ENCODE measurements around the gene PLEKHH3.
"Not testable (repeated sequence)": the region's sequence is repeated elsewhere in the genome, so short reads cannot be mapped to it uniquely, and the experiment has no call there.

Gene PLEKHH3

DNA sequence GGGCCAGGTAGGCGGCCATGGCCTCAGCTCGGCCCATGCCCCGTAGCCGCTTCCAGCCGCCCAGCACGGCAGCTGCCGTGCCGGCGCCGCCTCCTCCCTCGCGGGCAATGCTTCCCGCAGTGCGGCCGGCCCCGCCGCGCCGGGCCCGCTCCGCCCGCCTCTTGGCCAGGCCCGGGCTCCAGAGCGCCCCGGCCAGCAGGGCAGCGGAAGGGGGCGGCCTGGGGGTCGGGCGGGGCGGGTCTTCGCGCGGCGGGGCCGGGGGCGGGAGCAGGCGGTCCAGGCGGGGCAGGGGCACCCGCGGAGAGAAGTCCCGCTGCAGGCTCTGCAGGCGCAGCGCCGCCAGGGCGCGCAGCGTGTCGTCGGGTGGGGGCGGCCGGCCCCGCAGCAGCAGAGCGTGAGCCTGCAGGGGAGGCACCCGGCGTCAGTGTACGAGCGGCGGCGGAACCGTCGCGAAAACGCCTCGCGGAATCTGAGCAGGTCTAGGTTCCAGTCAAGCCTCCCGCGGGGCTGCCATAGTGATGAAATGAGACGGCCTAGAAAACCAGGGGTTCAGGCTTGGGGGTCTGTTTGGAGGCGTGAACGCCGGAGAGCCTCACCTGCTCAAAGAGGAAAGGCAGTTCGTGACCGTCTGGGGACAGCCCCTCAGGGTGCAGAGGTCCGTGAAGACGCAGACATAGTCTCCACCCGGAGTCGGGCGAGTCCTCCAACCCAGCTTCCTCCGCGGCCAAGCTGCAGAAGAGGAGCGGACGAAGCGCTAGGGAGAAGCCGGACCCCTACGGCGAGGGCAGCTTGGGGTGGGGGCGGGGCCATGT is 6.6 kb downstream of the PLEKHH3 start:
- no peak for DNase-seq

DNA sequence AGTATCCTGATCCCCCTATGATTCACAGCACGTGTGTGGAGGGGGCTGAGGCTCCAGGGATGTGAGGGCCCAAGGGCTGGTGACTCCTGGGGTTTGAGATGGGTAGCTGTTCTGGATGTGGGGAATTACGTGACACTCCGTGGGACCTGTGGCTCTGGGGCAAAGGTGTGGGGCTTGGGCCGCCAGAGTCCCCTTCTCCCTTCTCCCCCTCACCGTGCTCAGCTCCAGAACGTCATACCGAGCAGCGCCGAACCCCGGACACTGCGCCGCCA is 7.2 kb downstream of the PLEKHH3 start:
- no peak for DNase-seq

DNA sequence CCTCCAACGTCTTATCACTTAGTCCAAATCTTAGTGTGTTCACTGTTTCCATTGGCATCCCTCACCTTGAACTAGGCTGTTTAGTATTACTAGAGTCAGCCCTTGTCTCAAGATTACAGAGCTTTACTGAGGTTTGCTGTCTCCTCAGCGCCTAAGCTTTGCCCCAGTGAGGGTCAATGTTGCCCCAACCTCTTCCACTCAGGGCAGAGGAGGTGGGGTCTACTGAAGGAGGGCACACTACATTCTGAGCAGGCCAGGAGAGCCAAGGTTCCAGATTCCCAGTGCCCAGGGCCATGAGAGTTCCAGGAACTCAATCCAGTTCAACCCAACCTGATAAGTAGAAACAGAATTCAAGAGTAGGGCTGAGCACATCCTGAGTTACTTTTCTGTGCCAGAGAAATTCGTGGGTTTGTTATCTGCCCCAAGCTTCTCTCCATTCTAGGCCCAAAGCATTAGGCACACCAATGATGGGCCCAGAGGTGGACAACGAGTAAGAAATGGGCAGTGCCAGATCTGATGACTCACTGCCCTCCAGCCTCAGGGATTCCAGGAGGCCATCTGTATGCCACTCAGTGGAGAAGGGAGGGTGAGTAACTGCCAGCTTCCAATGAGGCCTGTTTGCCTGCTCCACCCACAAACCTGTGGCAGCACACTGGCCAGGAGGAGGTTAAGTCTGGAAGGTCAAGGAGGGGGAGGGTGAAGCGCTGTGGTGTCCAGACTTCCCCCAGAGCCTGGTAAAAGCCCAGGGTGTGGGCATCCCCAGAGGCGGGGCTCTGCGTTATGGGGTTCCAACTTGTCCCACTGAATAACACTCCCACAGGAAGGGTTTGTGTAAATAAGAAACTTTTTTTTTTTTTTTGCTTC is 9.5 kb downstream of the PLEKHH3 start:
- no peak for DNase-seq

DNA sequence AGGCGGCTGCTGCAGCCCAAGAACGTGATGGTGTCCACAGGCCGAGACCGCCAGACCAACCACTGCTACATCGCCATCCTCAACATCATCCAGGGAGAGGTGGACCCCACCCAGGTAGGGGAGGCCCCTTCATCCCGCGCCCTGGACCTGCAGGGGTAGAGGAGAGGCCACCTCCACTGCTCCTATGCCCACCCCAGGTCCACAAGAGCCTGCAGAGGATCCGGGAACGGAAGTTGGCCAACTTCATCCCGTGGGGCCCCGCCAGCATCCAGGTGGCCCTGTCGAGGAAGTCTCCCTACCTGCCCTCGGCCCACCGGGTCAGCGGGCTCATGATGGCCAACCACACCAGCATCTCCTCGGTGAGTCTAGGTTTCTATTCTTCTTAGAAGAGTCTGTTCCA is 10.7 kb downstream of the PLEKHH3 start:
- DNase-seq, result not testable (repeated sequence)

DNA sequence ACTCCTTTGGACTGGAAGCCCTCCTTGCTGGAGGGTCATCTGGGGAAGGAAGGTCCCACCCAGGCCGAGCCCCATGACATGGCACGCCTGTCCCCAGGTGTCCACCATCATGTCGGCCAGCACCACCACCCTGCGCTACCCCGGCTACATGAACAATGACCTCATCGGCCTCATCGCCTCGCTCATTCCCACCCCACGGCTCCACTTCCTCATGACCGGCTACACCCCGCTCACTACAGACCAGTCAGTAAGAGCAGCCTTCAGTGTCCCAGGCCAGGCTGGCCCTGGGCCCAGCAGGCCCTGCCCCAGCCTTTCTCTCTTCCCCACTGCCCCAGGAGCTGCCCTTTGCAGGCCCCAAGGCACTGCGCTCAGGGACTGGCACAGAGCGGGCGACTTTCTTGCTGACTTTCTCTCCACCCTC is 11.2 kb downstream of the PLEKHH3 start:
- DNase-seq, result no peak

DNA sequence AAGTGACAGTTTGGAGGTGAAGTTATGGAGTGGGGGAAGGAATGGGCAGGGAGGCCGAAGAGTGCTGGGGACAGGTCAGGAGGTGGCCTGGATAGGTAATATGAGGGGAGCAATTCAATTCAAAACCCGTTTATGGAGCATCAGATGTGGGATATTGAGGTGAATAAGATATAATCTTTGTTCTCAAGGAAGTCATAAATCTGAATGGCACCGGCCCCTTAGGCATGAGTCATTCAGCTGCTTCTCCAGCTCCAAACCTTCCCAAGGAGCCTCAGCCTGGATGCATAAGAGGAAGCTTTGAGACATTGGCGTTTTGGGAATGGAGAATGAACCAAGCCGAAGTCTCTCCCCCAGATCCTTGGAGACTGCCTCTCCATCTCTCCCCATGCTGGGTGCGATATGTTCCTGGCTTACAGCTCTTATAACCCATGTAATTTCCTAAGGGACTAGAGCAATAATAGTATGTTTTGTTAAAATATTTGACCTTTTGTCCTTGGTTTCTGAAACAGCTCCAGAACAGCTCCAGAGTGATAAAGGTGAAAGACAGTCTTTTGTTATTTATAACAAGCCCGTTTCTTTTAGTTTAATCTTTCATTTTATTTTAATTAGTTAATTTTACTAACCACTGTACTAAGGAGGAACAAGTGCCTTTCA is 16.0 kb downstream of the PLEKHH3 start:
- no peak for DNase-seq

DNA sequence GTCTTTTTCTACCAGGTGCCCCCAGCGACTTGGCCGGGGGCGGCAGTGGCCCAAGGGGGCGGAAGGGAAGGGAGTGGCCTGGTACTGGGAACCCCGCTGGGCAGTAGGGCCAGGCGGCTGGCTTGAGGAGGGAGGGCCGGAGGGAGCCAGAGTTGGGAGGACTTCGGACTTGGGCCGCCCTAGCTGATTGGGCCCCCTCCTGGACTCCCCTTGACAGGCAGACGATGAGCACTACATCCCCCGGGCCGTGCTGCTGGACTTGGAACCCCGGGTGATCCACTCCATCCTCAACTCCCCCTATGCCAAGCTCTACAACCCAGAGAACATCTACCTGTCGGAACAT is 16.9 kb downstream of the PLEKHH3 start:
- not testable (repeated sequence) for DNase-seq

DNA sequence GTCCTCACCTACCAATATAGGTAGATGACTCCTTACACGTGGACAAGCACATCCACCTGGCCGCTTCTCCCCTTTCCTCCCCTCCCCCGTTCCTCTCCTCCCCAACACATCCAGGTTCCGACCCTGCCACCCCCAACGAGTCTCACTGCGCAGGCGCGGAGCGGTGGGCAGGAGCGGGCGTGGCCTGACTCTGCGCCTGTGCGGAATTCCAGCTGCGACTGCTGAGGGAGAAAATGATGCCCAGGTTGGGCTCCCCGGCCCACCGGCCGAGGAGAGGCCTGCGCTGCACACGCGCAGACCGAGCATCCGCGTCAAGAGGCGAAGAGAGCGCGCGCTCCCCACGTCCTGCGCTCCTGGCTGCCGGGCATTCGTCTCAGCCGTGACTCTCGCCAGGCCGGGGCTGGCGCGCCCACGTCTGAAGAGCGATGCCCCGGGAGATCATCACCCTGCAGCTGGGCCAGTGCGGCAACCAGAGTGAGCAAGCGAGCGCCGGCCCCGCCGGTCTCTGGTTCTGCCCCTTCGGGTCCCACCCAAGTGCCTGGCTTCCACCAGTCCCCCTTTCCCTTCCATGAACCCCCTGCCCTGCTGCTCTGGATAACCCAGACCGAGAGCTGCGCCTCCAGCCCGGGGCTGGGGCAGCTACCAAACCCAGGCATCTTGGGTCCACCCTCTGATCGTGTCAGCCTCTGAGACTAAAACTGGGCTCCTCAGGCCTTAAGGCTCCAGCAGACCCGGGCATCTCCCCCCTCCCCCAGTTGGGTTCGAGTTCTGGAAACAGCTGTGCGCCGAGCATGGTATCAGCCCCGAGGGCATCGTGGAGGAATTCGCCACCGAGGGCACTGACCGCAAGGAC is 17.5 kb downstream of the PLEKHH3 start, which contains the start of gene TUBG2:
Gene TUBG2, plus strand, starts transcription at position 206 of the 853 bp plus-strand sequence. Its CDS starts 220 bp downstream, at position 426.
- DNase-seq, result peak; percentile 95

DNA sequence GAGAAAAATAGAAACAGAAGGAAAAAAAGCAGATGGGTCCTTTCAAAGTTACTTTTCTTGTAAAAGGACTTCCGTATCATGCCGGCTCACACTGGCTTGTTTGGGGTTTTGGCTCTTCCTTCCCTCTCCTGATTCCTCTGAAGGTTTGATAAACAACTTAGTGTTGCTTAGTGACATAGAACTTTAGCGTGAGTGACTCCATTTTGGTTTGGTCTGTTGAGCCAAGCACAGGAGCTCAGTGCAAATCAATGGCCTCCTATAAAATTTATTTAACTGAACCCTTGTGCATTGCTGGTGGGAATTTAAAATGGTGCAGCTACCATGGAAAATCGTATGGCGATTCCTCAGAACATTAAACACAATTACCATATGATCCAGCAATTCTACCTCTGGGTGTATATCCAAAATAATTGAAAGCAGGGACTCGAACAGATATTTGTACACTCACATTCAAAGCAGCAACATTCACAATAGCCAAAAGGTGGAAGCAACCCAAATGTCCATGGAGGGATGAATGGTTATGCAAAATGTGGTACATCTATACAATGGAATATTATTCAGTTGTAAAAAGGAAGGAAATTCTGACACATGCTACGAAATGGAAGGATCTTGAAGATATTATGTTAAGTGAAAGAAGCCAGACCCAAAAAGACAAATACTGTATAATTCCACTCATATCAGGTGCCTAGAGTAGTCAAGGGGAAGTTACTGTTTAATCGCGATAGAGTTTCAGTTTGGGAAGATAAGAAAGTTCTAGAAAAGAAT is 18.8 kb downstream of the PLEKHH3 start:
- no peak for DNase-seq

GRCh38 chr17:42655528-42655927 is 21.3 kb downstream of the PLEKHH3 start:
- no peak for DNase-seq

DNA sequence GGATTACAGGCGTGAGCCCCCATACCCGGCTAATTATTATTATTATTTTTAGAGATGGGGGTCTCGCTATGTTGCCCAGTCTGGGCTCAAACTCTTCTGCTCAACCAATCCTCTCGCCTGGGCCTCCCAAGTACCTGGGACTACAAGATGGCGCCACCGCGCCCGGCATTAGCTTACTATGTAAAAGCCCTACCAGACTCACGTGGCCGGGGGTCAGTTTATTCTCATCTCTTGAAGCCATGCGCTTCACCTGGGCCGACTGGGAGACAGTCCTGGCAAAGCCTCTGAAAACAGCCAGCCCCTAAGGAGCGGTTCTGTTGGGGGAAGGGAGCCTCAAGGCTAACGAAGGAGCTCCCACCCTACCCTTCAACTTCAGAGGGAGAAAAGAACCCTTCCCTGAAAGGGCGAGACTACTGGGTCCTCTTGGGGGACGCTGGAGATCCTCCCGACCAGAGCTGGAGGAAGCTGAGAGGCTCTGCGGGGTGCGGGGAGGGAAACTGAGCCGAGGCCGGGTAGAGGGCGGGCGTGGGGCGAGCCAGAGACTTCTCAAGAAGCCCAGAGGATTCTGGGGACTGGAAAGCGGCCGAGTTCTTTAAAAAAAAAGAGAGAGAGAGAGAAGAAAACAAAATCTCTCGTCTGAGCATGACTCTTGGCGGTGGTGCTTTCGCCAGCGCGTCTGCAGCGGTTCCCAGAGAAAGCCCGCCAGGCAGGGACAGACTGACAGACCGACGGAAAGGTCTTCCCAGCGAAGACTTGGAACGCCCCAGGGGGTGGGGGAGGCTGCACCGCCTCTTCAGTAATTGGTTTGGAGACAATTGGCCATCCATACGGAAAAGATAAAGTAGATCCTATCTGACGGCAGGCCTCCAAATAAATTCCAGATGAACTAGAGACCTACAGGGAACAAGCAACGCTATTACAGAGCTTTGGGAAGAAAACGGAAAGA is 23.3 kb downstream of the PLEKHH3 start:
- no peak for DNase-seq

- no peak for DNase-seq
Observed at GRCh38 chr17:42651392-42651791, 25.4 kb downstream of the PLEKHH3 start.

DNA sequence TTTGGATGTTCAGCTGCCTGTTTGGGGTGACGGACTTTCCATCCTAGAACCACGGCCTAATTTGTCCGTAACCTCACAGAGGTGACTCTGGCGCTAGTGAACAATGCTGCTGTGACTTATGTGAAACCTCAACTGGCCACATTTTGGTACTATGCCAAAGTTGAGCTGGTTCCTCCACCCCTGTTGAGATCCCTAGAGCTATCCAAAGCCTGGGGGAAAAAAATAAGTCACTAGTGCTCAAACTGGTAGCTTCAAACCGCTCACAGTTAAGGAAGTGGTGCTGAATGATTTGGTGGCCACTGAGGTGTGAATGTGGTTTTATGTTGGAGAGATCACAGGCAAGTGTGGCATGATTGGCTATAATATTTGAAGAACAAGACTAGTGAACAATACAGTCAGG is 29.0 kb downstream of the PLEKHH3 start:
- no peak for DNase-seq

- DNase-seq, result peak; percentile 4
Observed at GRCh38 chr17:42642336-42642735, 34.5 kb downstream of the PLEKHH3 start.

DNA sequence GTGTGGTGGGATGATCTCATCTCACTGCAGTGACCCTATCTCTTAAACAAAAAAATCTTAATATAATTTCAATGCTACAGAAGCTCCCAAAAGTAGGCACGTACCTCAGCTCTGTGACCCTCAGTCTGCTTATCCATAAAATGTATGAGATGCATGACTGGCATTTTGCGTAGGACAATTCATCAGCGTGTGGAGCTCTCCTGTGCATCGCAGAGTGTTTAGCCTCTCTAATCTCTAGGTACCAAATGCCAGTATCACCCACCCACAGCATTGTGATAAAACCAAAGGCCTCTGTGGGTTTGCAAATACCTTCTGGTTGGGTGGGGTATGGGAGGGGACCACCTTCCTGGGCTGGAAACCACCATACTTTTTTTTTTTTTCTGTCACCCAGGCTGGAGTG is 36.7 kb downstream of the PLEKHH3 start:
- DNase-seq, result no peak

GRCh38 chr17:42639525-42640113 is 37.2 kb downstream of the PLEKHH3 start:
- DNase-seq, result no peak

DNA sequence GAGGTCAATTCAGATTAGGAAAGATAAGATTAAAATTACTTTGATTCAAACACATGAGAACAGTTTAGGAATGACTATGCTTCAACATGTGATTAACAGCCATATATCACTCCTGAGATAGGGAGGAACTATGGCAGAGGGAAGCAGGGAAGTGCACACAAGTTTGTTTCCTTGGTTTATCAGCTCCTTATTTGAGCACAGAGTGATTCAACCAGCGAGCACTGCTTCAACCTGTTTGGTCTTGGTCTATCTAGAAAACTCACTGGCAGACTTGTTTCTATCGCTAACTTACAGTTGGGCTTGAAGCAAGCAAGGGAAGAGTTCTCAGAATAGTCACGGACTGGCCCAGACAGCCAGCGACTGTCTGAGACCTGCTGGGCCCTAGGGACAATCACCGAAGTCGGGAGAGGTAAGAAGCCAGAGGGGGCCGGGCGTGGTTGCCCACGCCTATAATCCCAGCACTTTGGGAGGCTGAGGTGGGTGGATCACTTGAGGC is 43.8 kb downstream of the PLEKHH3 start:
- no peak for DNase-seq

DNA sequence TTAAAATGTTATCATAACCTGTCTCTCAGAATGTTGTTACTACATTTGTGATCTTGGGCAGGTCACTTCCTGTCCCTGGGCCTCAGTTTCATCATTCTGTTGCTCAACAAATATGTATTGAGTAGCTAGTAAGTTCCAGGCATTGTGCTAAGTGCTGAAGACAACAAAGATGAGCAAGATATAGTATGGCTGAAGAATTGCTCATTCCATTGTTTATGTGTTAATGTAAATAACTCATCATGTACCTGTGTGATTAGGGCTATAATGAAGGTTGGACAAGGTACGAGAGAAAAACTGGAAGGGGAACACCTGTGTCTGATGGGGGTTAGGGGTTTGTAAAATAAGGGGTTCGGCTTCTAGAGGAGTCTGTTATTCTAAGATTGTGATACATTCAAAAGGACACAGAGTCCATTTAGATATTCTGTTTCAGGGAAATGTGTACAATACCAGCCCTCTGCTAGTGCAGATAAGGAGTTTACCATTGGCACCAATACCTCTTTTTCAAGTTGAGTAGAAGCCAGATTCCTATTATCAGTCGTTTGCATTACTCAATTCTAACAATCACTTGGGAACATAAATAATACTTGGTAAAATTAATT is 47.3 kb downstream of the PLEKHH3 start:
- no peak for DNase-seq

DNA sequence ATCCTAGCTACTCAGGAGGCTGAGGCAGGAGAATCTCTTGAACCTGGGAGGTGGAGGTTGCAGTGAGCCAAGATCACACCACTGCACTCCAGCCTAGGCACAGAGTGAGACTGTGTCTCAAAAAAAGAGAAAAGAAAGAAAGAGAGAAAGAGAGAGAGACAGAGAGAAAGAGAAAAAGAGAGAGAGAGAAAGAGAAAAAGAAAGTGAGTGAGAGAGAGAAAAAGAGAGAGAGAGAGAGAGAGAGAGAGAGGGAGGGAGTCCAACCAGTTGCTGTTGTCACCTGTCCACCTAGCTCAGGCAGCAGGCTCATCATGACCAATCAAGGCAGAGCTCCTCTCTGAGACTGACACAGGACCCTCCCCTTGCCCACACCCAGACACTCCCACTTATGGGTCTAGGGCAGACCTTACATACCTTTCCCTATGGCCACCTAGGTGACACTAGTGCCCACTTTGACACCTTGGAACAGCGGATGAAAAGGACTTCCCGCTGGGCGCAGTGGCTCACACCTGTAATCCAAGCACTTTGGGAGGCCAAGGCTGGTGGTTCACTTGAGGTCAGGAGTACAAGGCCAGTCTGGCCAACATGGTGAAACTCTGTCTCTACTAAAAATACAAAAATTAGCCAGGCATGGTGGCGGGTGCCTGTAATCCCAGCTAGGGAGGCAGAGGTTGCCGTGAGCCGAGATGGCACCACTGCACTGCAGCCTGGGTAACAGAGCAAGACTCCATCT is 49.6 kb downstream of the PLEKHH3 start:
- not testable (repeated sequence) for DNase-seq
